GM18873 (cell line): ENCODE measurements around the gene IFNAR1.
"Not testable (repeated sequence)": the region's sequence is repeated elsewhere in the genome, so short reads cannot be mapped to it uniquely, and the experiment has no call there.

Experiments used
- ATAC-seq: cut with Tn5 transposase; IDR thresholded peaks from one replicate; pipeline ENCODE4 v1.9.1; 2021; ENCODE audit warnings: mild to moderate bottlenecking, moderate library complexity, moderate number of reproducible peaks; ENCODE audit not compliant: unreplicated experiment, low FRiP score

IFNAR1 gene

GRCh38 chr21:33339135-33339534 lies 14.4 kb downstream of the IFNAR1 start:
- no peak for ATAC-seq

GRCh38 chr21:33339918-33340317 lies 15.1 kb downstream of the IFNAR1 start:
- ATAC-seq: no peak

GRCh38 chr21:33345751-33346238 lies 21.0 kb downstream of the IFNAR1 start:
- ATAC-seq: no peak

GRCh38 chr21:33348706-33349105 lies 23.9 kb downstream of the IFNAR1 start:
- no peak for ATAC-seq

- no peak for ATAC-seq
These were observed 25.9 kb downstream of the IFNAR1 start for GRCh38 chr21:33350676-33351075.

GRCh38 chr21:33355355-33355754 lies 30.6 kb downstream of the IFNAR1 start:
- ATAC-seq: no peak

GRCh38 chr21:33355996-33356395 lies 31.2 kb downstream of the IFNAR1 start:
- ATAC-seq: no peak

GRCh38 chr21:33357177-33357576 lies 32.4 kb downstream of the IFNAR1 start:
- no peak for ATAC-seq

GRCh38 chr21:33359446-33359845 lies 34.7 kb downstream of the IFNAR1 start:
- no peak for ATAC-seq

- no peak for ATAC-seq
These were observed 35.5 kb downstream of the IFNAR1 start for GRCh38 chr21:33360281-33360680.

- no peak for ATAC-seq
These were observed 36.3 kb downstream of the IFNAR1 start for GRCh38 chr21:33360881-33361602.

GRCh38 chr21:33362044-33362555 lies 37.3 kb downstream of the IFNAR1 start:
- no peak for ATAC-seq

- ATAC-seq: not testable (repeated sequence)
These were observed 39.3 kb downstream of the IFNAR1 start for GRCh38 chr21:33363911-33364609.

- no peak for ATAC-seq
These were observed 40.1 kb downstream of the IFNAR1 start for GRCh38 chr21:33364830-33365229.

- ATAC-seq: no peak
These were observed 42.7 kb downstream of the IFNAR1 start for GRCh38 chr21:33367309-33367973.

GRCh38 chr21:33368124-33368523 lies 43.4 kb downstream of the IFNAR1 start:
- no peak for ATAC-seq

- ATAC-seq: no peak
These were observed 43.8 kb downstream of the IFNAR1 start for GRCh38 chr21:33368576-33368975.

- no peak for ATAC-seq
These were observed 44.8 kb downstream of the IFNAR1 start for GRCh38 chr21:33369586-33369985.

GRCh38 chr21:33370305-33370704 lies 45.5 kb downstream of the IFNAR1 start:
- no peak for ATAC-seq

GRCh38 chr21:33371366-33371765 lies 46.6 kb downstream of the IFNAR1 start:
- ATAC-seq: no peak

- no peak for ATAC-seq
These were observed 47.8 kb downstream of the IFNAR1 start for GRCh38 chr21:33372582-33372981.
